GM19372 (cell line): ENCODE data around the gene CARD9.
A peak's percentile ranks its signal among the peaks of the same experiment; 100 is the strongest.

Experiments used
- ATAC-seq: cut with Tn5 transposase; IDR thresholded peaks from one replicate; pipeline ENCODE4 v1.9.1; 2021; ENCODE audit warnings: mild to moderate bottlenecking, low read depth, moderate library complexity; ENCODE audit not compliant: unreplicated experiment

CARD9 gene

GRCh38 chr9:136401173-136401922 lies 27.9 kb upstream of the CARD9 start:
- ATAC-seq = no peak

GRCh38 chr9:136400038-136400834 lies 26.8 kb upstream of the CARD9 start, which contains the start of gene SNAPC4:
SNAPC4 (minus strand) TSS chr9:136400170; CDS start chr9:136398428, 1,742 bp downstream.
- peak; percentile 57 for ATAC-seq

- ATAC-seq = peak; percentile 41
Measured at GRCh38 chr9:136399176-136400037, 25.9 kb upstream of the CARD9 start.

- ATAC-seq = no peak
Measured at GRCh38 chr9:136398286-136398685, 24.8 kb upstream of the CARD9 start.

GRCh38 chr9:136397643-136398042 lies 24.2 kb upstream of the CARD9 start:
- no peak for ATAC-seq

- no peak for ATAC-seq
Measured at GRCh38 chr9:136396219-136396515, 22.7 kb upstream of the CARD9 start.

- no peak for ATAC-seq
Measured at GRCh38 chr9:136395345-136396218, 22.1 kb upstream of the CARD9 start.

GRCh38 chr9:136395020-136395340 lies 21.5 kb upstream of the CARD9 start:
- ATAC-seq = no peak

- ATAC-seq = no peak
Measured at GRCh38 chr9:136394312-136395019, 21.0 kb upstream of the CARD9 start.

- ATAC-seq = no peak
Measured at GRCh38 chr9:136393531-136393930, 20.1 kb upstream of the CARD9 start.

GRCh38 chr9:136392538-136393449 lies 19.3 kb upstream of the CARD9 start:
- no peak for ATAC-seq

- no peak for ATAC-seq
Measured at GRCh38 chr9:136391737-136392537, 18.5 kb upstream of the CARD9 start.

GRCh38 chr9:136389396-136389795 lies 15.9 kb upstream of the CARD9 start:
- no peak for ATAC-seq

- ATAC-seq = no peak
Measured at GRCh38 chr9:136387217-136387616, 13.7 kb upstream of the CARD9 start.

GRCh38 chr9:136386018-136386417 lies 12.5 kb upstream of the CARD9 start:
- no peak for ATAC-seq

GRCh38 chr9:136385015-136385414 lies 11.5 kb upstream of the CARD9 start:
- no peak for ATAC-seq

GRCh38 chr9:136383436-136383835 lies 10.0 kb upstream of the CARD9 start:
- ATAC-seq = no peak
